ENCODE data around the gene CKMT2.

DNA sequence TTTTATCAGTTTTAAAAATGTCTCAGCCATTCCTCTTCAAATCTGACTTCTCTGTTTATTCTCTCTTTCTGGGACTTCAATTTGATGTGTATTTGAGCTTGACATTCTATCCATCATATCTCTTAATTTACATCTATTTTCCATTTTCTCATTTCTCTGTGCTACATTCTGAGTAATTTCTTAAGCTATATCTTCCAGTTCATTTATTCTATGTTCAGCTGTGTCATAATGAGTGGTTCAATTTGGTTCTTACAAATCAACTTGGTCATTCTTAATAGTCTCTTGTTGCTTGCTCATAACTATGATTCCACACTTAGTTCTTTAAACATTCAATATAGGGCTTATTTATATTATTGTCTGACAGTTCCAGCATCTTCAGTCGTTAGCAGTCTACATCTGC is 16.9 kb downstream of the CKMT2 start:
- TF ChIP-seq, protein P1, sequence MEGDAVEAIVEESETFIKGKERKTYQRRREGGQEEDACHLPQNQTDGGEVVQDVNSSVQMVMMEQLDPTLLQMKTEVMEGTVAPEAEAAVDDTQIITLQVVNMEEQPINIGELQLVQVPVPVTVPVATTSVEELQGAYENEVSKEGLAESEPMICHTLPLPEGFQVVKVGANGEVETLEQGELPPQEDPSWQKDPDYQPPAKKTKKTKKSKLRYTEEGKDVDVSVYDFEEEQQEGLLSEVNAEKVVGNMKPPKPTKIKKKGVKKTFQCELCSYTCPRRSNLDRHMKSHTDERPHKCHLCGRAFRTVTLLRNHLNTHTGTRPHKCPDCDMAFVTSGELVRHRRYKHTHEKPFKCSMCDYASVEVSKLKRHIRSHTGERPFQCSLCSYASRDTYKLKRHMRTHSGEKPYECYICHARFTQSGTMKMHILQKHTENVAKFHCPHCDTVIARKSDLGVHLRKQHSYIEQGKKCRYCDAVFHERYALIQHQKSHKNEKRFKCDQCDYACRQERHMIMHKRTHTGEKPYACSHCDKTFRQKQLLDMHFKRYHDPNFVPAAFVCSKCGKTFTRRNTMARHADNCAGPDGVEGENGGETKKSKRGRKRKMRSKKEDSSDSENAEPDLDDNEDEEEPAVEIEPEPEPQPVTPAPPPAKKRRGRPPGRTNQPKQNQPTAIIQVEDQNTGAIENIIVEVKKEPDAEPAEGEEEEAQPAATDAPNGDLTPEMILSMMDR (IDR thresholded peaks at IDR 0.05): no peak
- no peak for TF ChIP-seq POLR2A (IDR thresholded peaks at IDR 0.05)
- TF ChIP-seq EP300 (IDR thresholded peaks at IDR 0.05): no peak

Measured in suprapubic skin (tissue), 3 donors.